COLO829 (cell line): ENCODE measurements around the gene PLEK2.
A peak's percentile ranks its signal among the peaks of the same experiment; 100 is the strongest.
"Not testable (repeated sequence)": the region's sequence is repeated elsewhere in the genome, so short reads cannot be mapped to it uniquely, and the experiment has no call there.

Experiments used
- DNase-seq: peaks from one replicate; pipeline ENCODE4 v3.0.0; 2012; ENCODE audit warnings: low spot score

PLEK2 gene

GRCh38 chr14:67428501-67429031 is 16.6 kb upstream of the PLEK2 start:
- DNase-seq: no peak

DNA sequence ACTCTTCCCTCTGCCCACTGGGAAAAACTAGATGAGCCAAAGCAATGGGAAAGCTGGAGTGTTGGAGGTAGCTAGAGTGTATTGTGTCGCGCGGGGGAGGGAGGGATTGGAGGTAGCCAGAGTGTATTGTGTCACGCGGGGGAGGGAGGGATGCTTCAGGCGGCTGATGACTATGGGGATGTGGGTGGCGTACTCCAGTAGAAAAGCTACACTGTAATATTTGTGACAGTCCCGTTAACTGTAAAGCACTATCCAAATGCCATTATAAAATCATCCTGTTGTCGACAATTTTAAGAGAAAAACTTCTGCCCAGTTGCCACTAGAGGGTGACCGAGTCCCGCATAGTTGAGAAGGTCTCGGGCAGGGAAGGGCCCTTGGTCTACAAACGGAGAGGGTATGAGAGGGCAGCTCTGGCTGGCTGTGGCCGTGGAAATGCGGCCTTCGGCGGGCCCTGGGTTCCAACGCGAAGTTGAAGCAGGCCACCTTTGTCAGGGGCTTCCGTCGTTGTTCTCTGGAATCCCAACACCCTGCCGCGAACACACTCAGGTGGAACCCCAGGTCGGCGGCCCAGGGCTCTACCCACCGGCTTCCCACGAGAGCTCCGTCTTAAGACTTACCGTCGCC is 15.1 kb upstream of the PLEK2 start:
- peak; percentile 91 for DNase-seq

DNA sequence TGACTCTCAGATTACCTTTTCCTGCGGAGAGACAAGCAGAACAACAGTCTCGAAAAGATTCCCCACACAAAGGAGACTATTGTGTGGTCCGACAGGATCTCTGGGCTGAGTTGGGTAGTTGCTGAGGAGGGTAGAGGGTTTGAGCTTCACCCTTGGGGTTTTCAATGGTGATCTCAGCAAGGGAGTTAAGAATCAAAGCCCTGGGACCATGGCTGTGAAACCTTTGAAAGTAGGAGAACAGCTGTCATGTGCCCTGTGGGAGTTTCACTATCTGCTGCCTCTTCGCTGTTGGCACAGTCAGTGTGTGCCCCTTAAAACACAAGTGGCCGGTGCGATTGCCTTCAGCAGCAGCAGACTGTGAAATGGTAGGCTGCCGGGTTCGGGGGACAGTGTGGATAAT is 14.2 kb upstream of the PLEK2 start:
- peak; percentile 97 for DNase-seq

DNA sequence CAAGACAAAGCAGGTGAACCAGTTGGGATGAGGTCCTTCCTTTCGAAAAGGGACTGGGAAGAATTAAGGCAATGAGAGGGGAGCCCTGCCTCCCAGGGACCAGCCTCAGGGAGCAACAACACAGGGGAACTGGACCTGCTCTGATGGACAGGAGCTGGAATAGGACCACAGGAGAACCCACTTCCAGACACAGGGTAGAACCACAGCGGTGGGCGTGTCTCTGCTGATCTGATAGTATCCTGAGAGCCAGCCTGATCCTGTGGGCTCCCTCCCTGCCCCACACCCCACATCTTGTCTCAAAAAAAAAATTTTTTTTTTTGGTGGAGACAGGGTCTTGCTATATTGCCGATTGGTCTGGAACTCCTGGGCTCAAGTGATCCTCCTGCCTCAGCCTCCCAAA is 13.6 kb upstream of the PLEK2 start:
- no peak for DNase-seq

DNA sequence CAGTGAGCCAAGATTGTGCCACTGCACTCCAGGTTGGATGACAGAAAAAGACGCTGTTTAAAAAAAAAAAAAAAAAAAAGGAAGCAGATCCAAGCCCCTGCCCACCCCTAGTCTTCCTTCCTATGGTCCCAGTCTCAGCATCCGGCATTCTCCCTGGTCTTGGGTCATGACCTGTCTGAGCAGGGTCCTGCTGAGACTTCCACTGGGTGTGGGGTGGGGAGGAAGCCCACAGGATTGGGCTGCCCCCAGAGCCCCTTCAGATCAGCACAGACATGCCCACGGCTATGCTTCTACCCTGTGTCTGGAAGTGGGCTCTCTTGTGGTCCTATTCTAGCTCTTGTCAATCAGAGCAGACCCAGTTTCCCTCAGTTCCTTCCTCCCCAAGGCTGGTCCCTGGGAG is 12.6 kb upstream of the PLEK2 start:
- no peak for DNase-seq

DNA sequence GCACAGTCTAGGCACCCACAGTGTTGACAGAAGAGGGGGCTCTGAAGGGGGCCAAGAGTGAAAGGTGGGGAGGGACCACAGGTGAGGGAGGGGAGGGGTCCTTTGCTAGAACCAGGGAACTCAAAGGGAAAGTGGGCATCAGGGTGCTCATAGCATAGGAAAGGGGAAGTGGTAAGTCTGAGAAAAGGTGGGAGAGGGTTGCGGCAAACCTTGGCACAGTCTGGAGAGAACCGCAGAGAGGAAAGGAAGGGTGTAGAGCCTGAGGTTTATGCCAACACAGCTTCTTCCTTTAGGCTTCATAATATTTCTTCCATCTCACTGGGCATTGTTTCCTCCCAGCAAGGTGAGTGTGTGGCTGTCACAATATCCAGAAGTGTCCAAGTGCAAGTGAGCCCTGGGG is 11.5 kb upstream of the PLEK2 start:
- no peak for DNase-seq

GRCh38 chr14:67421356-67422224 is 9.6 kb upstream of the PLEK2 start:
- DNase-seq: no peak

- no peak for DNase-seq
Observed at GRCh38 chr14:67420102-67420739, 8.3 kb upstream of the PLEK2 start.

GRCh38 chr14:67418401-67419191 is 6.6 kb upstream of the PLEK2 start:
- no peak for DNase-seq

GRCh38 chr14:67417633-67418032 is 5.7 kb upstream of the PLEK2 start:
- DNase-seq: no peak

DNA sequence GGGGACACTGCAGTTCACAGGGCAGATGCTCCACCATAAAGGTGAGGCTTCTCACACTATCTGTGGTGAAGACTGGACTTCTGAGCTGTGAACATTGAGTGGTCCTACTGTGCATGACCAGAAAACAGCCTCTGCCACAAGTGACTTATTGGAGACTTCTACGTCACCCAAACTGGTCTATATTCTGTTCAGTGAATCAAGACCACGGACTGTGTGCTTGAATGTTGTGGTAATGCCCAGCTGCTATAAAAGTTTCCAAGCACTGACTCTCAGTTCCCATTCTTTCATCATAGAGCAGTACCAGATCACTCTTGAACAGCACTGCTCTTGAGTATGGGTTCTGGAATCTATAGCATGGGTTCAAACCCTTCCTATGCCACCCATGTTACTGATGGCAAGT is 4.8 kb upstream of the PLEK2 start:
- no peak for DNase-seq

DNA sequence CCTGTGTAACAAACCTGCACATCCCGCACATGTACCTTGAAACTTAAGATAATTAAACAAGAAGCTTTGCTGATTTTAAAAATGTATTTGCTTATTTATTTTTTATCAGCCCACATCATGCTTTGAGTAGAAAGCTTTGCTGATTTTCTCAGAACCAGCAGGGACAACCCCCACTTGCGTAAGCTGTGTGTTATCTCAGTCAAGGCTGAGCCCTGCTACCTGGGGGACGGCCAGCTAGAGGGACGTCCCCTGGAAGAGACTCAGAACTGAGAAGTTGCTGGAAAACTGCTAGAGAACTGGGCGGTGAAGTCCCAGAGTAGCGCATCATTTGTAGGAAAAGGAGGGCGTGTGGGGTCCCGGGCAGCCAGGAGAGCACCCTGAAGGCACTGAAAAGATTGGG is 4.1 kb upstream of the PLEK2 start:
- no peak for DNase-seq

- DNase-seq: not testable (repeated sequence)
Observed at GRCh38 chr14:67415610-67416009, 3.6 kb upstream of the PLEK2 start.

DNA sequence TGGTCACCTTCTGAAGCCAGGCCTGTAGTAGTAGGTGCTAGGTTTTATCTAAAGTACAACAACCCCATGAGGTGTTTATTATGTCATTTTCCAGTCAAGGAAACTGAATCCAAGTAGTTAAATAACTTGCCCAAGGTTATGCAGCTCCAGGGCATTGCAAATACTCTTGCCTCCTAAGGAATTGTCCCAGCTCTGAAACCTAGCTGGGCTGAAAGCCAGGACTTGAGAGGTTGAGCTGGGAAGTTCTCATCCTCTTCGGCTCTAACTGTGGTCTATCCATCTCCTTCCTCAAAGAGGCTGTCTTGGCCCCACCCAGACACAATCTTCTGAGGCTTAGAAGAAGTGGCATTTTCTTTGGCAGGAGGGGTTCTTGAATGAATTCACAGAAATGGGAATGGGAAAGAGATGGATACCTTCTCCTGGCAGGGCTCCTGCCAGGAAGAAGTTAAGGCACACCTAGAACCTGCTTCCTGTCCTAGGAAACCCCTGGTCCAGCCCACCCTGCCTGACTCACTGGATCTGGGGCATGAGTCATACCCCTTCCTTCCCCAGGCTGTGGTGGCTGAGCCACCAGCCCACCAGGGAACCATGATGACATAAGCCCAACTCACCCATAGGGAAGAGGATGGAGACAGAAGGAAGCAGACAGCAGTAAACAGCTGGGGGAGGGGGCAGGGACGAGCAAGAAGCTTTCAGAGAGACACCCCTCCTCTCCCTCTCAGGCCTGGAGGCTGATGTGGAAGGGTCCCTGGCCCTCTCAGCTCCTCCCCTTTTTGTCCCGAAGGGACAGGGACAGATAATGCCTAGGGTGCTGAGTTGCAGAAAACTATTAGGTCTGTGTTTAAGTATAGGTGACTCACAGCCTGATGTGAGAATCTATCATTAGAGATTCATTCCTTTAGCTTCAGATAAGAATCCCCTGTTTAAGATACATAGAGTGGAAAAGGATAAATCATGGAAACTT is 2.1 kb upstream of the PLEK2 start:
- DNase-seq: no peak

DNA sequence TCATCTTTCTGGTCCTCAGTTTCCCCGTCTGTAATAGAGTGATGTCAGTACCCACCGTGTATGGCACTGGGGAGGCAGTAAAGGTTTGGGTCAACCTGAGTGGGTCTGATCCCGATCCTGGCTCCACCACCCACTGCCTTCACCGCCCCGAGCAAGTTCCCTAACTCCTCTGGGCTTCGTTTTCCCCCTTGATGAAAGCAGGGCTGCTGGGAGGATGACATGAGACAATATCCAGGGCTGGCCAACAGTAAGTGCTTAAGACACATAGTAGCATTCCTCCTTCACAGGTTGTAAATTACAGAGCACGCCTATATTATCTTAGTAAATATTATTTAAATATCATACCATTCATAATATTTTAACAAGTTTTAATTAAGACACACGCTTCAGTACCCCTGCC is 595 bp downstream of the PLEK2 start:
- DNase-seq: no peak

DNA sequence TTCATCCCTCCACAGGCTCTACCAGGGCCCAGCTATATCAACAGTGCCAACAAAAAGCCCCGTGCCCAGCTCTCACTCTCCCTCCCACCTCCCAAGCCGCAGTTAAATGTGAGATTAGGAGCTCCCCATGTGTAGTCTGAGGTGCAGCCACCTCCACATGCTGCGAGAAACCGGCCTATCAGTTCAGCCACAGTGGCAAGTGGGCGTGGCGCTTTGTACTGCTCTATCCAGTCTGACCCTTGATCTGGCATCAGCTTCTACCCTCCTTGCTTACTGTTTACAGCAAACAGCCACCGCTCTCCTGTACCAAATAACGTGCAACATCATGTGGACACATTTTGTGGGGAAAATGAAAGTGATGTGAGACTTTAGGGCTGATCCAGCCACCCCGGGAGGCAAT is 1.7 kb downstream of the PLEK2 start:
- DNase-seq: no peak

DNA sequence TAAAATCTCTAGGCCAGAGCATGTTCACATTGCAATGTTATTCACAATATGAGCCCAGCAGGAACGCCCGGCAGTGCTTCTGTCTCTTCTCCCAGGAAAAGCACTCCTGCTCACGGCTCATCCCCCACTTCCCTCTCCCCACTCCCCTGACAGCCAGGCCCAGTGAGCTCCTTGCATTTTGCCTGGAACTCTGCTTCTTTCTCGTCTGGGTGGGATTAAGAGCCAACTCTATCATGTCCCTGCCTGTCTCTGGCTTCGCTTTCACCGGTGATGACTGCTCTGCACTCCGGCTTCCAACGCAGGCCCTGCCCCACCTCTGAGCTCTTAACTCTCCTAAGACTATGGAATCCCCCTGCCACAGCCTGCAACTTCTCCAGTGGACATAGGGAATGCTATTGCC is 2.5 kb downstream of the PLEK2 start:
- no peak for DNase-seq

DNA sequence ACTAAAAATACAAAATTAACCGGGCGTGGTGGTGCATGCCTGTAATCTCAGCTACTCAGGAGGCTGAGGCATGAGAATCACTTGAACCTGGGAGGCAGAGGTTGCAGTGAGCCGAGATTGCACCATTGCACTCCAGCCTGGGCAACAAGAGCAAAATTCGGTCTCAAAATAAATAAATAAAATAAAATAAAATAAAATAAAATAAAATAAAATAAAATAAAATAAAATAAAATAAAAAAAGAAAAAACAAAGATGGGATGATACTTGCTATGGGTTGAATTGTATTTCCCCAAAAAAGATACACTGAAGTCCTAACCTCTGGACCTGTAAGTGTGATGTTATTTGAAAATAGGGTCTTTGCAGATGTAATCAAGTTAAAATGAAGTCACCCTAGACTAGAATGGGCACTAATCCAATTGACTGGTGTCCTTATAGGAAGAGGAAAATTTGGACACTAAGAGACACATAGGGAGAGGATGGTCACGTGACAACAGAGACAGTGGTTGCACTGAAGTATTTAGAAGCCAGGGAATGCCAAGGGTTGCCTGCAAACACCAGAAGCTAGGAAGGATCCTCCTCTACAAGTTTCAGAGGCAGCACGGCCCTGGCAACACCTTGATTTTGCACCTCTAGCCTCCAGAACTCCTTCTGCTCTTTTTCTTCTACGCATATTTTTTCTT is 3.7 kb downstream of the PLEK2 start:
- DNase-seq: not testable (repeated sequence)

GRCh38 chr14:67405771-67406170 is 6.2 kb downstream of the PLEK2 start:
- no peak for DNase-seq

DNA sequence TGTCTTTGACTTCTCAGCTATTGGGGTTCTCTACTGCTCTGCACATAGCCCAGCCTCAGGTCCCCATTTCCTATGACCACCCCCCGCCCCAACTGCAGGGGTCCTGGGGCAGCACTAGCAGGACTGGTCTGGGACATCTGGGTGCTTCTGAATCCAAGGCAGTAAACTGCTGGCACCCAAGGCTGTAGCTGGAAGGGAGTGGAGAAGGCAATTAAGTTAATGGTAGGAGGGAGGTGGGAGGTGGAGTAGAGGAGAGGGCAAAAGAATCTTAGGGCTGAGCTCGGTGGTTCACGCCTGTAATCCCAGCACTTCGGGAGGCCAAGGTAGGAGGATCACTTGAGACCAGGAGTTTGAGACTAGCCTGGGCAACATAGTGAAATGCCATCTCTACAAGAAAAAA is 11.5 kb downstream of the PLEK2 start:
- DNase-seq: no peak
